Skeletal muscle tissue (tissue), 4 donors: ENCODE results near the gene HTT. TPM values are rescaled to one million over a fixed set of nuclear protein-coding genes. Genes with fewer than 3 reads are reported as not detected.

Experiments
- H3K27ac ChIP-seq: one replicate; pipeline ENCODE4 v1.7.0; 2013; ENCODE audit warnings: mild to moderate bottlenecking, low read depth, low read length, inconsistent platforms
- H3K27me3 ChIP-seq, 3 donors: one replicate each; pipeline ENCODE4 v1.7.0; 2013; ENCODE audit warnings: low read length in 3 of 3; ENCODE audit not compliant: control insufficient read depth in 3 of 3, insufficient read depth in 3 of 3
- H3K36me3 ChIP-seq, 3 donors: one replicate each; pipeline ENCODE4 v1.7.0; 2013; ENCODE audit warnings: low read length in 3 of 3; ENCODE audit not compliant: control insufficient read depth in 3 of 3, insufficient read depth in 3 of 3
- H3K4me1 ChIP-seq, 3 donors: one replicate each; pipeline ENCODE4 v1.7.0; 2013; ENCODE audit warnings: low read length in 3 of 3, mild to moderate bottlenecking in 3 of 3; ENCODE audit not compliant: control insufficient read depth in 3 of 3, insufficient read depth in 3 of 3
- H3K4me3 ChIP-seq, 3 donors: one replicate each; pipeline ENCODE4 v1.7.0; 2013; ENCODE audit warnings: low read length in 3 of 3
- H3K9ac ChIP-seq, 3 donors: one replicate each; pipeline ENCODE4 v1.7.0; 2013; ENCODE audit warnings: low read length in 3 of 3, mild to moderate bottlenecking in 3 of 3, moderate library complexity in 2 of 3, low read depth in 1 of 3
- H3K9me3 ChIP-seq, 3 donors: one replicate each; pipeline ENCODE4 v1.7.0; 2013; ENCODE audit warnings: low read length in 3 of 3; ENCODE audit not compliant: control insufficient read depth in 3 of 3
- total RNA-seq: library from RNA; depleted of rRNA; stranded (reverse); fragments of >200 nt; gene quantifications from one replicate; pipeline ENCODE4 v1.2.3, GENCODE V29; 2014
- donor health status: Osteomylitis.

Gene HTT
- total RNA-seq, 1 donor from 2014 or later: 43.8 TPM

- Histone ChIP-seq H3K36me3 (peaks cover 75 to 81% (median 77%) of the 10 kb centered on the region in 3 donors), H3K27ac (no peak overlapping the region), H3K4me3 (no peak overlapping the region), H3K27me3 (no peaks in the 10 kb centered on the region), H3K9me3 (no peaks in the 10 kb centered on the region), H3K4me1 (peaks cover 0 to 11% (median 1%) of the 10 kb centered on the region in 3 donors), H3K9ac (no peak overlapping the region)
Observed at GRCh38 chr4:3227878-3228675, 153.6 kb downstream of the HTT start.

DNA sequence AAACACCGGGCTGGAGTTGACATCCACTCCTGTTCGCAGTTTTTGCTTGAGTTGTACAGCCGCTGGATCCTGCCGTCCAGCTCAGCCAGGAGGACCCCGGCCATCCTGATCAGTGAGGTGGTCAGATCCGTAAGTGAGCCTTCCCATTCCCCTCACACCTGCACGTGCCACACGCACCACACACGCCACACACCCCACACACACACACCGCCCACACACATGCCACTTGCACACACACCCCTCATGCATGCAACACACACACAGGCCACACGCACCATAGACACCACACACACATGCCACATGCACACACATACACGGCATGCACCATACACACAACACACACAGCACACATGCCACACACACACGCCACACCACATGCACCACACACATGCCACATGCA is 154.4 kb downstream of the HTT start:
- H3K36me3 ChIP-seq: peaks cover 75 to 81% (median 77%) of the 10 kb centered on the region in 3 donors
- H3K27ac ChIP-seq: no peak overlapping the region
- H3K27me3 ChIP-seq: no peaks in the 10 kb centered on the region
- peaks cover 0 to 7% (median 0%) of the 10 kb centered on the region in 3 donors for H3K4me1 ChIP-seq
- no peak overlapping the region for H3K9ac ChIP-seq
- H3K4me3 ChIP-seq: no peak overlapping the region
- H3K9me3 ChIP-seq: no peaks in the 10 kb centered on the region

- Histone ChIP-seq H3K9ac (no peak overlapping the region), H3K27ac (no peak overlapping the region), H3K4me1 (peaks cover 0 to 7% (median 0%) of the 10 kb centered on the region in 3 donors), H3K9me3 (no peaks in the 10 kb centered on the region), H3K27me3 (no peaks in the 10 kb centered on the region), H3K4me3 (no peak overlapping the region), H3K36me3 (peaks cover 74 to 82% (median 77%) of the 10 kb centered on the region in 3 donors)
Observed at GRCh38 chr4:3229328-3229727, 154.8 kb downstream of the HTT start.

- H3K36me3 ChIP-seq: peaks cover 74 to 82% (median 81%) of the 10 kb centered on the region in 3 donors
- no peak overlapping the region for H3K4me3 ChIP-seq
- H3K9me3 ChIP-seq: no peaks in the 10 kb centered on the region
- no peak overlapping the region for H3K27ac ChIP-seq
- peaks cover 0 to 7% (median 0%) of the 10 kb centered on the region in 3 donors for H3K4me1 ChIP-seq
- no peaks in the 10 kb centered on the region for H3K27me3 ChIP-seq
- H3K9ac ChIP-seq: no peak overlapping the region
Observed at GRCh38 chr4:3229964-3230363, 155.5 kb downstream of the HTT start.

GRCh38 chr4:3231471-3231870 is 157.0 kb downstream of the HTT start:
- Histone ChIP-seq H3K27ac (no peak overlapping the region), H3K27me3 (no peaks in the 10 kb centered on the region), H3K4me3 (no peak overlapping the region), H3K9ac (no peak overlapping the region), H3K4me1 (peaks cover 0 to 7% (median 0%) of the 10 kb centered on the region in 3 donors), H3K9me3 (no peaks in the 10 kb centered on the region), H3K36me3 (peaks cover 86% of the 10 kb centered on the region in 3 donors)

DNA sequence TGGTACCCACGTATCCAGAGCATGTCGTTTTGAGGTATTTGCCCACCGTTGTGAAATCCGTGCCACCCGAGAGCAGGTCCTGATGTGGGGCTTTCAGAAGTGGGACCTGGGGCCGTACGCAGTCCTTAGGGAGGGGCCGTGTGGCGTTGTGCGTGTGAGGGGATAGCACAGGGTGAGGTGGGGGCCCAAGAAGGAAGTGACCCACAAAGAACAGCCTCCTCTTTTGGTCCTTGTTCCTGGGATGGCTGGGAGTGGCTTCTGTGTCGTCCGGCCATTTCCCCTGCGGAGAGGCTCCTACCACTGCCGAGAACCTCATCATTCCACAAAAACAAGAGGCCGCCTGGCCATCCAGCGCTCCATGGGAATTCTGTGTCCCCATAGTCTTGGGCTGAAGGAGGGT is 157.5 kb downstream of the HTT start:
- Histone ChIP-seq H3K36me3 (peaks cover 83 to 89% (median 85%) of the 10 kb centered on the region in 3 donors), H3K27ac (no peak overlapping the region), H3K4me3 (no peak overlapping the region), H3K9me3 (no peaks in the 10 kb centered on the region), H3K27me3 (no peaks in the 10 kb centered on the region), H3K9ac (no peak overlapping the region), H3K4me1 (peaks cover 0 to 7% (median 0%) of the 10 kb centered on the region in 3 donors)

DNA sequence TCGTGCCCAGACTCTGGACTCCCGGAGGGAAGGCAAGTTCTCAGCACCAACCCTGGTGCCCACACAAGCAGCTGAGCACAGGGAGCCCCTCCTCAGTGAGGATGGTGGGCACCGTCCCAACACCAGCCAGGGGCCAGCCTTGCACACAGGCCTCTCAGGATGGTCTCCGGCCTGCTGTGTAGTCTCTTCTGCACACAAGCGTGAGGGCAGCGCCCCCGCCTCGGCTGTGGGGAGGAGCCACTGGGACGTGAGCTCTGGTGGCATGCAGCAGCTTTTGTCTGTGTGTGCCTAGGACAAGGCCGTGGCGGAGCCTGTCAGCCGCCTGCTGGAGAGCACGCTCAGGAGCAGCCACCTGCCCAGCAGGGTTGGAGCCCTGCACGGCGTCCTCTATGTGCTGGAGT is 158.4 kb downstream of the HTT start:
- H3K36me3 ChIP-seq: peaks cover 82 to 94% (median 90%) of the 10 kb centered on the region in 3 donors
- H3K27me3 ChIP-seq: no peaks in the 10 kb centered on the region
- no peak overlapping the region for H3K27ac ChIP-seq
- H3K9me3 ChIP-seq: no peaks in the 10 kb centered on the region
- peaks cover 0 to 5% (median 0%) of the 10 kb centered on the region in 3 donors for H3K4me1 ChIP-seq
- H3K9ac ChIP-seq: no peak overlapping the region
- H3K4me3 ChIP-seq: no peak overlapping the region

DNA sequence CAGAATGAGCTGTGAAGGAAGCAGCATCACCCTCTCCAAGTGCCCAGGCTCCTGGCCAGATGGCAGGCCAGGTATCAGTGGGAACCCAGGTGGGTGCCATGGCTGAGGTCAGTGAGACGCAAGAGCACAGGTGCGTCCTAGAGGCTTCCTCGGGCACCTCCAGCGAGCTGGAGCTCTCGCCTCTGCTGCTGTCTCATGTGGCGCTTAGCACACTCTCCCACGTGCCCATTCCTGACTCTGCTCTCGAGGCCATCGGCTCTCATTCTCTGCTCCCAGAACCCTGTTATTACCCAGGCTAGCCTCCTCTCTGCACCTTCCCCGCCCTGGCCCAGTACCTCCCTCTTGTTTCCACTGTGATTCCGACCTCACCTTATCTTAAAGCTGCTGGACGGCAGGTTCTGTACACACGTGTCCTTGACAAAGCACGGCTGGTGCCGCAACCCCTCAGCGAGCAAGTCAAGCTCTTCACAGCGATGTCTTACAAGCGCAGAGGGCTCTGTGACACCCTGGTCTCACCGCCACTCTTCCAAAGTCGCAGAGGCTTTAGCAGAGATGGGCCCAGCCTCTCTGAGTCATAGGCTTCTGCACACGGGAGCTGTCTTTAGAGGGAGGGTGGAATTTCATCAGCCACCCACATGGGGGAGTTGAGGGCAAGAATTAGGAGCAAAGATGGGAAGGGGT is 159.1 kb downstream of the HTT start:
- no peak overlapping the region for H3K9ac ChIP-seq
- H3K4me3 ChIP-seq: no peak overlapping the region
- peaks cover 0 to 4% (median 0%) of the 10 kb centered on the region in 3 donors for H3K4me1 ChIP-seq
- peaks cover 80 to 91% (median 89%) of the 10 kb centered on the region in 3 donors for H3K36me3 ChIP-seq
- H3K27me3 ChIP-seq: no peaks in the 10 kb centered on the region
- H3K9me3 ChIP-seq: no peaks in the 10 kb centered on the region
- H3K27ac ChIP-seq: no peak overlapping the region

DNA sequence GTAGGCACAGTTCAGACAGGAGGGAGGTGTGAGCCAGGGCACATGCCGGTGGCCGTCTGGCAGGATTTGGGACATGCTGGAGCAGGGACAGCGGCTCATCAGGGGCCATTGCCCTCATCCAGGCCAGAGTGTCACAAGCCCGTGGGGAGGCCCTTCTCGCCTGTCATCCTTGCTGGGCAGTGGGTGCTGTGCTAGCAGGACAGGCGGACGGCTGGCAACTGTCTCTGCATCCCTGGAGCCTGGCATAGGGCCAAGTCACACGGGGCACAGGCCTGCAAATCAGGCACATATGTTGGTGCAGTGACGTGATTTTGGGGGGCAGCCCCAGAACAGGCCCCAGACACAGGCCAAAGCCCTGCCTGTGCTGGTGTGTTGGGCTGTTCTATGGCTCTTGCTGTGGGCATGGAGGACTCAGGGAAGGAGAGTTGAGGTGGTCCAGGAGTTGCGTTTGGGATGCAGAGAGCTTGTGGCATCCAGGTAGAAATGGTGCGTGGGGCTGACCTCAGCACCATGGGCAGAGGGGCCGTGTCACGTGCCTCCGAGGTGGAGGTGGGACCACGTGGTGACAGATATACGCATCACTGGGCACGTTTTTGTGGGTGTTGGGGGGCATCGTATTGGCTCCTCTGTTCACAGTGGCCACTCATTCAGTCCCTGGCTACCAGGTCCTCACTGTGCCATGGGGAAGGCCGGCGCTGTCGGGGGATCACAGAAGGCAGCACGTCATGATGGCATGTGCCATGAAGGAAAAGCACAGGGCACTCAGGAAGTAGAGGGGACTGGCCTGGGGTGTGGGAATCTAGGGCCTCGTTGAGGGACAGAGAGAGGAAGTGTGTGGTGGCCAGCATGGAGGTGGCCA is 159.9 kb downstream of the HTT start:
- Histone ChIP-seq H3K9me3 (no peaks in the 10 kb centered on the region), H3K9ac (no peak overlapping the region), H3K4me3 (no peak overlapping the region), H3K36me3 (peaks cover 74 to 89% (median 84%) of the 10 kb centered on the region in 3 donors), H3K27me3 (no peaks in the 10 kb centered on the region), H3K27ac (no peak overlapping the region), H3K4me1 (peaks cover 0 to 11% (median 0%) of the 10 kb centered on the region in 3 donors)
